Progenitor cell of endocrine pancreas (in vitro differentiated cells): ENCODE measurements around the gene BIN1. TPM values are rescaled to one million over a fixed set of nuclear protein-coding genes. Genes with fewer than 3 reads are reported as not detected.

ENCODE experiments used
- DNase-seq: peaks from one replicate; pipeline ENCODE4 v3.0.0; 2021; ENCODE audit warnings: low spot score; ENCODE audit not compliant: unreplicated experiment
- H3K27ac Mint-ChIP-seq: 2 replicates; pipeline ENCODE4 v1.8.0; 2021; ENCODE audit warnings: mild to moderate bottlenecking, moderate library complexity, mixed read lengths
- H3K27me3 Mint-ChIP-seq: 2 replicates; pipeline ENCODE4 v1.8.0; 2021; ENCODE audit warnings: mixed read lengths
- H3K36me3 Mint-ChIP-seq: 2 replicates; pipeline ENCODE4 v1.8.0; 2022; ENCODE audit warnings: mixed read lengths; ENCODE audit not compliant: insufficient read depth
- H3K4me1 Mint-ChIP-seq: 2 replicates; pipeline ENCODE4 v1.8.0; 2021; ENCODE audit warnings: low read depth, mixed read lengths
- H3K4me3 Mint-ChIP-seq: 2 replicates; pipeline ENCODE4 v1.8.0; 2021; ENCODE audit warnings: low read depth, mild to moderate bottlenecking, moderate library complexity, mixed read lengths
- H3K9me3 Mint-ChIP-seq: 2 replicates; pipeline ENCODE4 v1.8.0; 2021; ENCODE audit warnings: low read depth, mixed read lengths
- CTCF ChIP-seq: fragments of 200-600 bp; sonication (generic); IDR thresholded peaks from one replicate; pipeline ENCODE4 v1.5.0; 2021; ENCODE audit warnings: antibody characterized with exemption, mild to moderate bottlenecking; ENCODE audit not compliant: unreplicated experiment
- total RNA-seq: library from RNA; stranded (reverse); gene quantifications from 2 replicates; pipeline ENCODE4 v1.2.1, GENCODE V29; 2021

Gene BIN1
- total RNA-seq, 1 donor from 2014 or later: 66.0 TPM

- Mint-ChIP-seq H3K36me3 (no peaks in the 10 kb centered on the region), H3K4me1 (peaks cover 20% of the 10 kb centered on the region), H3K27ac (no peak overlapping the region), H3K27me3 (peaks cover 15% of the 10 kb centered on the region), H3K4me3 (no peak overlapping the region), H3K9me3 (no peaks in the 10 kb centered on the region)
- no peak for TF ChIP-seq CTCF
- no peak for DNase-seq
These were observed 92.7 kb downstream of the BIN1 start for GRCh38 chr2:127014224-127014623.

GRCh38 chr2:127012868-127013267 lies 94.1 kb downstream of the BIN1 start:
- Mint-ChIP-seq H3K27ac (no peak overlapping the region), H3K4me1 (peaks cover 13% of the 10 kb centered on the region), H3K36me3 (no peaks in the 10 kb centered on the region), H3K9me3 (no peaks in the 10 kb centered on the region), H3K27me3 (peaks cover 15% of the 10 kb centered on the region), H3K4me3 (no peak overlapping the region)
- no peak for DNase-seq
- no peak for TF ChIP-seq CTCF

- Mint-ChIP-seq H3K27ac (no peak overlapping the region), H3K36me3 (no peaks in the 10 kb centered on the region), H3K27me3 (peaks cover 15% of the 10 kb centered on the region), H3K4me3 (no peak overlapping the region), H3K9me3 (no peaks in the 10 kb centered on the region), H3K4me1 (peaks cover 9% of the 10 kb centered on the region)
- DNase-seq: no peak
- TF ChIP-seq CTCF: no peak
These were observed 94.7 kb downstream of the BIN1 start for GRCh38 chr2:127012215-127012614.

- H3K27me3 Mint-ChIP-seq: peaks cover 12% of the 10 kb centered on the region
- H3K36me3 Mint-ChIP-seq: no peaks in the 10 kb centered on the region
- no peaks in the 10 kb centered on the region for H3K9me3 Mint-ChIP-seq
- no peak overlapping the region for H3K27ac Mint-ChIP-seq
- no peak for TF ChIP-seq CTCF
- DNase-seq: no peak
- no peak overlapping the region for H3K4me3 Mint-ChIP-seq
- H3K4me1 Mint-ChIP-seq: peaks cover 9% of the 10 kb centered on the region
These were observed 95.2 kb downstream of the BIN1 start for GRCh38 chr2:127011796-127012195.

GRCh38 chr2:127011231-127011661 lies 95.7 kb downstream of the BIN1 start:
- Mint-ChIP-seq H3K27ac (no peak overlapping the region), H3K4me3 (no peak overlapping the region)
- no peak for DNase-seq

More at GRCh38 chr2:127011231-127011661, 95.7 kb downstream of the BIN1 start:
- peaks cover 9% of the 10 kb centered on the region for H3K4me1 Mint-ChIP-seq
- H3K27me3 Mint-ChIP-seq: peaks cover 12% of the 10 kb centered on the region
- H3K9me3 Mint-ChIP-seq: no peaks in the 10 kb centered on the region
- H3K36me3 Mint-ChIP-seq: no peaks in the 10 kb centered on the region
- TF ChIP-seq CTCF: no peak
